Muscle of leg (tissue), 11 donors: Measurements from ENCODE around the gene OSBPL2. TPM values are rescaled to one million over a fixed set of nuclear protein-coding genes. Genes with fewer than 3 reads are reported as not detected.

Experiments
- DNase-seq: peaks from one replicate; pipeline ENCODE4 v3.0.0; 2013
- H3K27ac ChIP-seq: one replicate; pipeline ENCODE4 v1.5.1; 2013; ENCODE audit warnings: mild to moderate bottlenecking, low read length, control low read depth
- H3K27me3 ChIP-seq: one replicate; pipeline ENCODE4 v1.6.1; 2013; ENCODE audit warnings: low read length; ENCODE audit not compliant: control insufficient read depth, insufficient read depth
- H3K36me3 ChIP-seq: one replicate; pipeline ENCODE4 v1.6.1; 2013; ENCODE audit warnings: low read length; ENCODE audit not compliant: control insufficient read depth, insufficient read depth
- H3K4me1 ChIP-seq: one replicate; pipeline ENCODE4 v1.6.1; 2013; ENCODE audit warnings: low read length; ENCODE audit not compliant: control insufficient read depth, insufficient read depth
- H3K4me3 ChIP-seq: one replicate; pipeline ENCODE4 v1.5.1; 2013; ENCODE audit warnings: low read length, control low read depth
- H3K9me3 ChIP-seq: replicated peaks from 2 replicates; pipeline ENCODE4 v1.6.1; 2013; ENCODE audit warnings: low read depth, low read length; ENCODE audit not compliant: control insufficient read depth
- WGBS: methylation state at CpG from one replicate; pipeline ENCODE4 v1.1.5; 2013; ENCODE audit warnings: missing lambda C conversion rate; ENCODE audit not compliant: insufficient coverage; 5-methylcytosine and 5-hydroxymethylcytosine counted together
- polyA plus RNA-seq, 8 donors: library from polyadenylated mRNA; unstranded; fragments of 120-200 nt; gene quantifications; one replicate each; pipeline versions ENCODE4 v1.2.1 to v1.2.3, GENCODE V29; 2013; ENCODE audit warnings: inconsistent platforms in 1 of 8, low replicate concordance in 1 of 8; ENCODE audit not compliant: insufficient read length in 8 of 8, insufficient read depth in 1 of 8
- total RNA-seq: library from RNA; stranded (reverse); fragments of 120-200 nt; gene quantifications from one replicate; pipeline ENCODE4 v1.2.4, GENCODE V29; 2013

Gene OSBPL2
- total and polyA plus RNA-seq, 9 donors = 21.6 to 33.6 (median 25.6) TPM

DNA sequence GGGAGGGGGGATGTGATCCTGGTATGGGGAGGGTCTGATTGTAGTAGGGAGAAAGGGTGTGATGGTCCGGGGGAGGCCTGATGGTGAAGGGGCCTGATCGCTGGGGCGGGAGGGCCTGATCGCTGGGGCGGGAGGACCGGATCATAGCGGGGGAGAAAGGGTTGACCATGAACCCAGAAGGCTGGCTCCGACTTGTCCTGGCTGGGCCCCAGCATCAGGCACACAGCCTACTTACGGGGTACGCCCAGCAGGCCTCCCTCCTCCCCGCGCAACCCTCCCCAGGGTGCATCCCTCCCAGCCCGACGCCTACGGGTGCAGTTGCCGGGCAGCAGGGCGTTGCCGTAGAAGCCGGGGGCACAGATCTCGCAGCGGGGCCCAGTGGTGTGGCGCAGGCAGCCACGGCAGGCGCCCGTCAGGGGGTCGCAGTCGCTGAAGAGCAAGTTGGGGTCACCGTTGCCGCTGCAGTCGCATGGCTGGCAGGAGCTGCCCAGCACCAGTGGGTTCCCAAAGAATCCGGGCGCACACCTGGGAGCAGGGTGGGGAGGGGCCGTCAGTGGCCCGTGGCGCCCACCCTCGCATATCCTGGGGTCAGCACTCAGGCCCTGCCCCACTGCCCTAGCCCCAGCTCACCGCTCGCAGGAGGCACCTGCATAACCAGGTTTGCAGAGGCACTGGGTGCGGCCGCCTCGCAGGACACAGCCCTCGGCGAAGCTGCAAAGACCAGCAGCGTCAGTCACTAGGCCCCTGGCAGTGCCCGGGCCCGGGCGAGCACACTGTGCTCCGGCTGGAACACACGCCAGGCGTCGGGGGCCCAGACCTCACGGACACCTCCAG, 85.0 kb downstream of the OSBPL2 start:
- 88% methylated on average over 47 of the region's 52 CpGs for WGBS
- H3K9me3 ChIP-seq = no peaks in the 10 kb centered on the region
- peaks cover 58% of the 10 kb centered on the region for H3K36me3 ChIP-seq
- no peaks in the 10 kb centered on the region for H3K27me3 ChIP-seq
- no peaks in the 10 kb centered on the region for H3K4me1 ChIP-seq
- no peak overlapping the region for H3K27ac ChIP-seq
- H3K4me3 ChIP-seq = no peak overlapping the region
- DNase-seq = no peak

DNA sequence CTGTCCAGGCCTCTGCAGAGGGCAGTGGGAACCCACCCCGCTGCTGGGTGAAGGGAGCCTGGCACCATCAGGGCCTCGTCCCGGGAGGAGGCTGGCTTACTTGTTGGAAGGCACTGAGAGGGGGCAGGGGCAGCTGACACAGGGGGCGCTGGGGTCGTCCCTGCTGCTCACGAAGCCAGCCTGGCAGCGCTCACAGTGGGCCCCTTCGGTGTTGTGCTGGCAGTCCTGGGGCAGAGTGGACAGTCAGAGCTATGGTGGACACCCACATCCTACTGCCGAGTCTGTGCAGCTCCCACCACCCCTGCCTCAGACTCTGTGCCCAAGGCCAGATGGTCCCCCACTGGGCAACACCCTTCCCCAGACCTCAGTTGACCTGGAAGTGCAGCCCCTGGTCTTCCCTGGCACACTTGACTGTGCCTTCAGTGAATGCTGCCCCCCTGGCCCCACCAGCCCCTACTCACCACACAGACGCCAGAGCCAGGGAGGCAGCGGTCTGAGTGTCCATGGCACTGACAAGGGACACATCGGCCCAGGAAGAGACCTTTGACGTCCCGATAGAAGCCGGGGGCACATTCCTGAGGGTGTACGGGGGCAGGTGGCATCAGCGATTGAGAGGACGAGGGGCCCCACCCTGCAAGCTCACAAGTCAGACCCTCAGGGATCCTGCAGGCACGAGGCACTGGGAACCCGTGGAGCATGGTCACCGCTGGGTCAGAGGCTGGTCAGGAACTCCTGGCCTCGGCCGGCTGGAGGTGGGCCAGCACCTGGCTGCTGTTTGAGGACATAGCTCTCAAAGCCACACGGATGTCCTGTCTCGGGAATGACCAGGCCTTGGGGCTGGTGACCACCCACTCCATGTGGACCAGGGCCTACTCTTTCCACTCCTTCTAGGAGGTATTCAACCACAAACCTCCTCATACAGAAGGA, 85.9 kb downstream of the OSBPL2 start:
- Histone ChIP-seq H3K27me3 (no peaks in the 10 kb centered on the region), H3K4me1 (no peaks in the 10 kb centered on the region), H3K27ac (no peak overlapping the region), H3K4me3 (no peak overlapping the region), H3K9me3 (no peaks in the 10 kb centered on the region), H3K36me3 (peaks cover 62% of the 10 kb centered on the region)
- 79% methylated on average over 23 of the region's 25 CpGs for WGBS
- no peak for DNase-seq

DNA sequence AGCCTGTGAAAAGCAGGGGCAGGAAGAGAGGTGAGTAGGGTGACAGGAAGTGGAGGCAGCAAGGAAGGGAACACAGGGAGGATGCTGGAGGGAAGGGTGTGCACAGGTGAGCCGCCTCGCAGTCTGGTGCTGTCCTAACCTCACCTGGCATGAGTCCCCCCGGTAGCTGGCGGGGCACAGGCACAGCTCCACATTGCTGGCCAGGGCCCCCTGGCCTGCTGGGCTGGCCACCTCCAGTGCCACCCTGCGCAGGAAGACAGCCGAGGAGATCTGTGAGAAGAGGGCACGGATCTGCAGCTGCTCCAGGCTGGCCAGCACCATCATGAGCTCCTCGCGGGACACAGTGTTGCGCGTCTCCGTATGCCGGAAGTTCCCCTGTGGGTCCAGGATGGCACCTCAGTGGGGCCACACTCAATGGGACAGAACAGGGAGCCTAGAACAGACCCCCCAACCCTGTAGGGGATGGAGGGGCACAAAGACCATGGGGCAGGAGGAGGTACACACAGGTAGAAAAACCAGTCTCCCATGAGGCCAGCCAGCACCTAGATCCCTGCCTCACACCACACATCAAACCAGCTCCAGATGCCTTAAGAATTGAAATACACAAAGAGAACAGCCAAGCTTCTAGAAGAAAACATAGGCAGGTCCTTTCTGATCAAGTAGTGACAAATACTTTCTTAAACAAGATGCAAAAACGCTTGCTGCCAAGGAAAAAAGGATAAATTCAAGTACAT, 87.0 kb downstream of the OSBPL2 start:
- Histone ChIP-seq H3K4me1 (no peaks in the 10 kb centered on the region), H3K27me3 (no peaks in the 10 kb centered on the region), H3K36me3 (peaks cover 72% of the 10 kb centered on the region), H3K27ac (no peak overlapping the region), H3K9me3 (no peaks in the 10 kb centered on the region), H3K4me3 (no peak overlapping the region)
- 86% methylated on average over 8 of the region's 14 CpGs for WGBS
- no peak for DNase-seq

DNA sequence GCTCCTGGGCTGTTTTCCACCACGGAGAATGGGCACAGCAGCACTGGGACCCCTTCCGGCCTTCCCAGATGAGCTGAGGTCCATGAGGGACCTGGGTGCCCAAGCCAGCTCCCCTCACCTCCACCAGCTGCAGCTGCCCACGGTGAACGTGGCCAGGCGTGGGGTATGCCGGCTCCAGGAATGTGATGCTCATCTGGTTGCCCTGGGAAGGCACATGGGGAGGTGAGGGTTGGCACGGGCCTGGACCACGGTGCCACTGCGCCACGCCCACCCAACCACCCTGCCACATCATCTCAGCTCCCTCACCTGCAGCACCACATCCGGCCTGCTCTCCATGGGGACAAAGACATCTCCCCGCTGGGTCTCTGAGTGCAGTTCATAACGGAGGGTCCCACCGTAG, 88.2 kb downstream of the OSBPL2 start:
- H3K27ac ChIP-seq = no peak overlapping the region
- no peak overlapping the region for H3K4me3 ChIP-seq
- 96% methylated on average over 8 of the region's 14 CpGs for WGBS
- H3K9me3 ChIP-seq = no peaks in the 10 kb centered on the region
- peaks cover 74% of the 10 kb centered on the region for H3K36me3 ChIP-seq
- H3K27me3 ChIP-seq = no peaks in the 10 kb centered on the region
- DNase-seq = no peak
- no peaks in the 10 kb centered on the region for H3K4me1 ChIP-seq

DNA sequence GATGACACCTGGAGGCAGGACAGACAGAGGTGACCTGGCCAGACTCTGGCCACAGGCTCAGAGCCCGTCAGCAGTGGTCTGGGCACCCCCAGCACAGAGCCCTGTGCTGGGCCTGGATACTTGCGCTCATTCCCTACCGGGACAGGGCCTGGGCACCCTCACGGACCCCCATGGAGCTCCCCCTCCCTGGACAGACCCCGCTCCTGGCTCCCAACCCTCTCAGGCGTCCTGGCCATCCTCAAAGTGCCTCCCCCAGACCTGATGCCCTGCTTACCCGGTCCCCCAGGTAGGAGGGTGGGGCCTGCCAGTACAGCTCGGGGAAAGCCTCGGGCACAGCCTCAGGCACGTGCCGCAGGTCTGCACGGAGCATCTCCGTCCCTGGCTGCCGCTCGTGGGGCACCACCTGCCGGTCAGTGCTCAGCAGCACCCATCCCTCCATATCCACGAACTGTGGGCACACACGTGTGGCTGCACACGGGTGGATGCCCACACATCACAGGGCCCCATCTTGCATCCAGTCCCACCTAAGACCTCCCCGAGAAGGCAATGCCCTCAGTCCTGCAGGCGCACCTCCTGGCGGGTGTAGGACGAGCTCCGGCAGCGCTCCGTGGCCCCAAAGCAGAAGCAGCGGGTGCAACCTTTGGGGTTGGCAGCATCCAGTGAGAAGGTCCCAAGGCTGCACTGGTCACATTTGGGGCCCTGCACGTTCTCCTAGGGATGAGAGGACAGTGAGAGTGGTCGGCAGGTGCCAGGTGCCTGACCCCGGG, 88.8 kb downstream of the OSBPL2 start:
- H3K27me3 ChIP-seq = no peaks in the 10 kb centered on the region
- WGBS = 90% methylated on average over 26 of the region's 30 CpGs
- H3K36me3 ChIP-seq = peaks cover 73% of the 10 kb centered on the region
- H3K9me3 ChIP-seq = no peaks in the 10 kb centered on the region
- no peak overlapping the region for H3K4me3 ChIP-seq
- H3K4me1 ChIP-seq = no peaks in the 10 kb centered on the region
- H3K27ac ChIP-seq = no peak overlapping the region
- no peak for DNase-seq

DNA sequence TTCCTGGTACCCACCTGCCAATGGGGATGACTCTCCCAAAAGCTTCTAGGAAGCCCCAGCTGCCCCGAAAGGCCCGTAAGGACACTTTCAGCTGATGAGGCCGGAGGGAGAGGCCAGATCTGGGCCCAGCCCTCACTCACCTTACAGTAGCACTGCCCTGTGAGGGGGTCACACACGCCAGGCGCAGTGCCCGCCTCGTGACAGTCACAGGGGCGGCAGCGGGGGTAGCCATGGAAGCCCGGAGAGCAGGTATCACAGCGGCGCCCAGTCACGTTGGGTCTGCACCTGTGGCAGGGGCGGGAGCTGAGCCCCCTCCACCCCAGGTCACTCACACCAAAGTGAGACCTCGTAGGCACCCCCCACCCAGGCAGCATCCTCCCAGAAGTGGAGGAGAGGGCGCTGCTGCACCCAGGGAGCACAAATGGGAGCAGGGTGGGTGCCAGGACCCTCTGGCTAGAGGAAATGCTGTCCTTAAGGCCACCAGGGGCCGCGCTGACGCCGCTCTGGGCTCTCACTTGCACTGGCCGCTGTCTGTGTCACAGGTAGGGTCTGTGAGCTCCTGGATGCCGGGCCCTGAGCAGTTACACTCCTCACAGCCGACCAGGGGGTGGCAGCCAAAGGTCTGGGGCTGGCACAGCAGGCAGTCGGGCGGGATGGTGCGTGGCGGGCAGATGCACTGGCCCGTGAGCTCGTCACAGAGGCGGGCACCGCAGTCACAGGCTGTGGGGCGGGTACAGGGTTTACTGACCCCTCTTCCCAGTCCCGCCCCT, 89.6 kb downstream of the OSBPL2 start:
- Histone ChIP-seq H3K27ac (no peak overlapping the region), H3K27me3 (no peaks in the 10 kb centered on the region), H3K36me3 (peaks cover 79% of the 10 kb centered on the region), H3K4me3 (no peak overlapping the region), H3K4me1 (no peaks in the 10 kb centered on the region), H3K9me3 (no peaks in the 10 kb centered on the region)
- 91% methylated on average over 26 of the region's 33 CpGs for WGBS
- no peak for DNase-seq

DNA sequence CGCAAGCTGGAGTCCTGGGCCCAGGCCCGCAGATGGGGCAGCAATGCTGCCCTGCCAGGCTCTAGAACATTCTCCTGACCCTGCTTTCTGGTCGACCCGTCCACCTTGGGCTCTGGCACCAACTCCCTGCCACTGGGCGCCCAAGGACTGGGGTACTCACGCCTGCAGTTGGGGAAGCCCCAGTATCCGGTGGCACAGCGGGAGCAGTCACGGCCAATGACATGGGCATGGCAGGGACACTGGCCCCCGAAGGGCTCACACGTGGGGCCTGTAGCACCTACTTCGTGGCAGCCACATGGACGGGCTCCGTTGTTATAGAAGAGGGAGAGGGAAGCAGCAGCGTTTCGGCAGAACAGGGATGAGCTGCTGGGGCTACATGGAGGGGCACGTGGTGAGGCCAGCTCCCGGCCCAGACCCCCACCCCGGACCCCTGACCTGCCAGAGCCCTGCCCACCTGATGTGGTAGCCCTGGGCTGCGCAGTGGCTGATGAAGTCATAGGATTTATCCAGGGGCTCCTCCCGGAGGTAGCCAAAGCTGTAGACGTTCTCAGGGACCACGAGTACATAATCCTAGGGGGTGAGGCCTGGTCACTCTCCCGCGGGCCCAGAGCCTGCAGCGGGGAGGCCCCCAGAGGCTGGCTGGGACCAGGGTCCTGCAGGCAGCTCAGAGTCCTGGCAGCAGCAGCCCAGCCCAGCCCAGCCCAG, 90.5 kb downstream of the OSBPL2 start:
- H3K27me3 ChIP-seq = no peaks in the 10 kb centered on the region
- no peaks in the 10 kb centered on the region for H3K9me3 ChIP-seq
- no peak overlapping the region for H3K4me3 ChIP-seq
- 84% methylated on average over 24 of the region's 26 CpGs for WGBS
- peaks cover 81% of the 10 kb centered on the region for H3K36me3 ChIP-seq
- DNase-seq = no peak
- no peaks in the 10 kb centered on the region for H3K4me1 ChIP-seq
- H3K27ac ChIP-seq = no peak overlapping the region

DNA sequence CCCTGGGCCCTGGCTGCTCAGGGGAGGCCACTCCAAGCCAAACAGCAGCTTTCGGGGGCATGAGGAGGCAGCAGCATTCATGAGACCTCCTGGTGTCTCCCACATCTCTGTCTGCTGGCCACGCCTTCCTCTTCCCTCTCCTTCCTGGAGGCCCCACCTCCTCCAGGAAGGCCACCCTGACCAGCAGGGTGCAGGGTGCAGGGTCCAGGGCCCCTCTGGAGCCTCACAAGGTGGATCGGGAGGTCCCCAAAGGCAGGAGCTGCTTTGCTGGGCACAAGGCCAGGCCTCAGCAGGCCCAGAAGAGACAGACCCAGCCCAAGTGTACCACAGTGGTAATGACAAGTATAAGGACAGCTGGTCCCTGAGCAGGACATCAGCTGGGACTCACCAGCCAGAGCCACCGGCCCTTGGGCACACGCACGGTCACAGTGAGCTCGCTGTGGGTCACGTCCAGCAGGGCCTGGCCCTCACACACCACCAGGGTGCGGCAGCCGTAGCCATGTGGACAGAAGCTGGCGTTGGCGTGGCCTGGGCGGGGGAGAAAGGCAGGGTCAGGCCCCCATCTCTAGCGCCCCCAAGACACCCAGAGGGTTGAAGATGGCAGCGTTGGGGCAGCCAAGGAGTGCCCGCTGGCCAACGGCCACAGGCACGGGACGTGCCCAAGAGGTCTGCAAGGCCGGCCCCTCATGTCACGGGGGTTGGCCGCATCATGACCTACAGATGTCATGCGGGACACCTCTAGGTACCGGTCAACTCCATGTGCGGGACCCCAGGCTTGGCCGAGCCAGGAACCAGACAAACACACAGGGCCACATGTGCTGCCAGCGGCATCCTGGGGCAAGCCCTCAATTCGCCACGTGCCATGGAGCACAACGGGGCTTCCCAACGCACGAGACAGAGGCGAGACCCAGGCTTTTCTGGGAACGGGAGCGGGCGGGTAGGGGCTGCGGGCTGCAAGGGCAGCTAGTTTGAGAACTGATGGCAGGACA, 91.4 kb downstream of the OSBPL2 start:
- Histone ChIP-seq H3K4me1 (no peaks in the 10 kb centered on the region), H3K4me3 (no peak overlapping the region), H3K27me3 (no peaks in the 10 kb centered on the region), H3K27ac (no peak overlapping the region), H3K36me3 (peaks cover 85% of the 10 kb centered on the region), H3K9me3 (no peaks in the 10 kb centered on the region)
- DNase-seq = no peak
- 92% methylated on average over 36 of the region's 37 CpGs for WGBS
